OCI-LY3 (cell line): Measurements from ENCODE around the gene CYP3A4.
"Not testable (repeated sequence)": the region's sequence is repeated elsewhere in the genome, so short reads cannot be mapped to it uniquely, and the experiment has no call there.

Experiments
- H2AFZ ChIP-seq: fragments of 200-600, 300-600 bp; shearing (Covaris generic); 2 replicates; pipeline ENCODE4 v1.6.0; 2014; ENCODE audit warnings: antibody characterized with exemption, low read depth, low read length
- H3K27ac ChIP-seq: fragments of 200-600, 300-600 bp; sonication (generic); 2 replicates; pipeline ENCODE4 v1.5.1; 2014; ENCODE audit warnings: mild to moderate bottlenecking, low read length, moderate library complexity, mixed read lengths
- H3K27me3 ChIP-seq: fragments of 200-600, 300-600 bp; sonication (generic); 2 replicates; pipeline ENCODE4 v1.6.1; 2014; ENCODE audit warnings: low read depth, low read length, mixed read lengths
- H3K36me3 ChIP-seq: fragments of 200-600, 300-600 bp; sonication (generic); replicated peaks from 2 replicates; pipeline ENCODE3; 2014; ENCODE audit warnings: low read depth, low read length, mixed read lengths
- H3K4me1 ChIP-seq: fragments of 300-600, 200-600 bp; sonication (generic); 2 replicates; pipeline ENCODE4 v1.6.1; 2014; ENCODE audit warnings: low read length, mixed read lengths
- H3K4me2 ChIP-seq: fragments of 200-600, 300-600 bp; sonication (generic); 2 replicates; pipeline ENCODE4 v1.6.1; 2014; ENCODE audit warnings: low read length, mixed read lengths
- H3K4me3 ChIP-seq: fragments of 300-600, 200-600 bp; sonication (generic); 2 replicates; pipeline ENCODE4 v1.5.1; 2014; ENCODE audit warnings: antibody characterized with exemption, mild to moderate bottlenecking, low read length, moderate library complexity
- H3K79me2 ChIP-seq: fragments of 300-600, 200-600 bp; shearing (Covaris generic); 2 replicates; pipeline ENCODE4 v1.6.1; 2014; ENCODE audit warnings: mild to moderate bottlenecking, low read length, mixed read lengths
- H3K9ac ChIP-seq: fragments of 300-600, 200-600 bp; shearing (Covaris generic); 2 replicates; pipeline ENCODE4 v1.6.0; 2014; ENCODE audit warnings: mild to moderate bottlenecking, low read length, moderate library complexity
- H3K9me3 ChIP-seq: fragments of 200-600, 300-600 bp; shearing (Covaris generic); 2 replicates; pipeline ENCODE4 v1.6.1; 2014; ENCODE audit warnings: low read length, mixed read lengths; ENCODE audit not compliant: insufficient read depth
- H4K20me1 ChIP-seq: fragments of 200-600, 300-600 bp; sonication (generic); 2 replicates; pipeline ENCODE4 v1.6.1; 2016; ENCODE audit warnings: low read length, mixed read lengths; ENCODE audit not compliant: insufficient read depth
- CTCF ChIP-seq: fragments of 200-600, 300-600 bp; sonication (generic); IDR thresholded peaks from 2 replicates; pipeline ENCODE4 v1.5.1; 2014; ENCODE audit warnings: antibody characterized with exemption, low read length, low read depth
- EZH2phosphoT487 ChIP-seq: fragments of 200-600 bp; shearing (Covaris generic); IDR thresholded peaks from 2 replicates; pipeline ENCODE4 v1.6.1; 2018; ENCODE audit warnings: antibody characterized with exemption, mixed run types, low read depth

Gene CYP3A4

GRCh38 chr7:99762680-99763327 is 21.2 kb downstream of the CYP3A4 start:
- Histone ChIP-seq H3K4me1 (peaks cover 6% of the 10 kb centered on the region), H3K36me3 (no peaks in the 10 kb centered on the region), H3K9ac (no peak overlapping the region), H2AFZ (no peak overlapping the region), H3K9me3 (no peaks in the 10 kb centered on the region), H3K27me3 (peaks cover 75% of the 10 kb centered on the region), H3K4me3 (no peak overlapping the region), H3K27ac (no peak overlapping the region), H3K4me2 (no peak overlapping the region), H3K79me2 (no peaks in the 10 kb centered on the region), H4K20me1 (peaks cover 4% of the 10 kb centered on the region; the same call in 1 of the 2 replicates)
- no peak for TF ChIP-seq CTCF
- no peak for TF ChIP-seq EZH2phosphoT487

GRCh38 chr7:99755085-99755484 is 28.9 kb downstream of the CYP3A4 start:
- Histone ChIP-seq H3K9ac (no peak overlapping the region), H3K27me3 (peaks cover 54% of the 10 kb centered on the region), H3K4me1 (no peaks in the 10 kb centered on the region), H3K4me3 (no peak overlapping the region), H3K36me3 (no peaks in the 10 kb centered on the region), H3K27ac (no peak overlapping the region), H2AFZ (no peak overlapping the region), H3K79me2 (no peaks in the 10 kb centered on the region), H4K20me1 (no peaks in the 10 kb centered on the region), H3K4me2 (no peak overlapping the region), H3K9me3 (no peaks in the 10 kb centered on the region)
- TF ChIP-seq EZH2phosphoT487 (no peak), CTCF (no peak)

GRCh38 chr7:99752356-99752755 is 31.6 kb downstream of the CYP3A4 start:
- no peak overlapping the region for H3K4me3 ChIP-seq
- H3K4me2 ChIP-seq: no peak overlapping the region
- no peak overlapping the region for H2AFZ ChIP-seq
- H3K36me3 ChIP-seq: no peaks in the 10 kb centered on the region
- H3K27me3 ChIP-seq: peaks cover 72% of the 10 kb centered on the region
- H3K79me2 ChIP-seq: no peaks in the 10 kb centered on the region
- no peak for TF ChIP-seq EZH2phosphoT487
- no peak for TF ChIP-seq CTCF
- no peaks in the 10 kb centered on the region for H4K20me1 ChIP-seq
- H3K9me3 ChIP-seq: no peaks in the 10 kb centered on the region
- no peak overlapping the region for H3K9ac ChIP-seq
- no peaks in the 10 kb centered on the region for H3K4me1 ChIP-seq
- H3K27ac ChIP-seq: no peak overlapping the region

GRCh38 chr7:99751322-99752052 is 32.5 kb downstream of the CYP3A4 start:
- peaks cover 64% of the 10 kb centered on the region for H3K27me3 ChIP-seq
- H4K20me1 ChIP-seq, H3K27ac ChIP-seq, H3K4me3 ChIP-seq, H3K4me2 ChIP-seq, H3K36me3 ChIP-seq, H3K79me2 ChIP-seq, H3K4me1 ChIP-seq, H2AFZ ChIP-seq, H3K9ac ChIP-seq, H3K9me3 ChIP-seq: not testable (repeated sequence)
